HepG2 (cell line): ENCODE measurements around the gene BID. TPM values are rescaled to one million over a fixed set of nuclear protein-coding genes. Genes with fewer than 3 reads are reported as not detected.

Experiments used
- NR2F6 ChIP-seq, 2 experiments: IDR thresholded peaks; 2 replicates each; pipeline ENCODE4 v1.6.1; 2016; ENCODE audit warnings: antibody characterized with exemption in 1 of 2, mild to moderate bottlenecking in 1 of 2
- PHF21A ChIP-seq: sonication (generic); formaldehyde crosslinking; IDR thresholded peaks from 2 replicates; pipeline ENCODE4 v1.5.0; 2020; ENCODE audit warnings: mild to moderate bottlenecking, missing genetic modification reagents
- SNRNP70 ChIP-seq: fragments of 200-400 bp; formaldehyde crosslinking; IDR thresholded peaks from 2 replicates; pipeline ENCODE4 v1.6.1; 2017; ENCODE audit warnings: mild to moderate bottlenecking, low read depth, low read length, moderate library complexity
- ZBTB10 ChIP-seq: sonication (generic); formaldehyde crosslinking; IDR thresholded peaks from 2 replicates; pipeline ENCODE4 v1.4.0; 2020; ENCODE audit warnings: missing genetic modification reagents, borderline replicate concordance
- ZNF224 ChIP-seq: sonication (generic); formaldehyde crosslinking; IDR thresholded peaks from 2 replicates; pipeline ENCODE4 v1.5.0; 2020; ENCODE audit warnings: mild to moderate bottlenecking, missing genetic modification reagents
- ZNF335 ChIP-seq: sonication (generic); formaldehyde crosslinking; IDR thresholded peaks from 2 replicates; pipeline ENCODE4 v1.4.0; 2020; ENCODE audit warnings: missing genetic modification reagents
- ZNF33A ChIP-seq: sonication (generic); formaldehyde crosslinking; IDR thresholded peaks from 2 replicates; pipeline ENCODE4 v1.5.1; 2020; ENCODE audit warnings: missing genetic modification reagents, mild to moderate bottlenecking, moderate library complexity, borderline replicate concordance
- ZNF770 ChIP-seq: sonication (generic); formaldehyde crosslinking; IDR thresholded peaks from 2 replicates; pipeline ENCODE4 v1.5.0; 2020; ENCODE audit warnings: mild to moderate bottlenecking, missing genetic modification reagents
- ZNF792 ChIP-seq: IDR thresholded peaks from 2 replicates; pipeline ENCODE4 v1.6.1; 2016
- polyA plus RNA-seq, 8 experiments: library from polyadenylated mRNA; depleted of rRNA in 3 of 8; stranded (reverse) in 7 of 8; unstranded in 1 of 8; fragments of >200 nt; fragmentation: Illumina TruSeq in 4 of 8; extraction: Trizol in 4 of 8; gene quantifications; 2 replicates each; pipeline versions ENCODE4 v1.2.1 to v1.2.3, GENCODE V29; 2011 to 2016; ENCODE audit warnings: low read depth in 4 of 8, missing spikeins in 1 of 8, mixed read lengths in 1 of 8; ENCODE audit not compliant: insufficient read depth in 1 of 8
- total RNA-seq, 5 experiments: library from RNA; depleted of rRNA; stranded (reverse); fragments of >200 nt; fragmentation: Illumina TruSeq; extraction: Trizol; gene quantifications; 2 replicates each; pipeline ENCODE4 v1.2.3, GENCODE V29; 2016; ENCODE audit warnings: low read depth in 1 of 5

Gene BID
- total and polyA plus RNA-seq, 2 of the 13 experiments (the other 11 are each of a cell fraction or from before 2014, with no cell fraction given), result 35.3 to 51.7 TPM

- TF ChIP-seq ZNF770 (CRISPR knock-in tag) (no peak), NR2F6 (IDR thresholded peaks at IDR 0.05) (no peak), NR2F6 (CRISPR knock-in tag; IDR thresholded peaks at IDR 0.05) (no peak), ZNF224 (CRISPR knock-in tag) (no peak), ZNF33A (CRISPR knock-in tag) (no peak), PHF21A (CRISPR knock-in tag) (no peak), SNRNP70 (no peak), ZBTB10 (CRISPR knock-in tag) (no peak), ZNF792 (no peak), ZNF335 (CRISPR knock-in tag) (no peak)
- TF ChIP-seq, all 625 proteins: peak for 0
Measured at GRCh38 chr22:17770180-17771077, 3.8 kb downstream of the BID start (continued).
